HG02981 (cell line): ENCODE data around the gene MYMK.

Source experiments
- ATAC-seq: cut with Tn5 transposase; IDR thresholded peaks from one replicate; pipeline ENCODE4 v1.9.1; 2021; ENCODE audit warnings: mild to moderate bottlenecking, moderate library complexity; ENCODE audit not compliant: unreplicated experiment

Gene MYMK

GRCh38 chr9:133470988-133471387 is 53.8 kb downstream of the MYMK start:
- ATAC-seq = no peak

DNA sequence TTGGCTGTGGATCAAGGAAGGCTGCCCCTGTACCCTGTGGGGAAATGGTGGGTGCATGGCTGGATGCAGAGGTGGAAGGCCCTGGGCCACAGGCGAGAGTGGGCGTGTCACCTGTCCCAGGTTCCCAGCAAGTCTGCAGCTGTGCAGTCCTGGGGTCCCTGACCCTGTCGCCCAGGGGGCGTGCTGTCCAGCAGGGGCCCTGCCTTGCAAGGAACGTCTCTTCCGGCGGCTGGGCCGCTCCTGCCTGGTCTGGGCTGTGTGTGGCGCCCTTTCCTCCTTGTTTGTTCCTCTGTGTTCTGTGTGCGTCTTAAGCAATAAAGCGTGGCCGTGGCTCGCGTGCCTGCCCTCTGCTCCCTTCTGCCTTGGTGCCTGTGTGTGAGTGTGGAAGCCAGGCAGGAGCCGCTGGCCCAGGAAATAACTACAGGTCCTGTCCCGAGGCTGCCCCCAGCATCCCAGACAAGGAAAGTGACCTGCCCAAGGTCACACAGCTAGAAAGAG is 54.3 kb downstream of the MYMK start:
- no peak for ATAC-seq

- no peak for ATAC-seq
Measured at GRCh38 chr9:133468777-133469421, 55.9 kb downstream of the MYMK start.

- no peak for ATAC-seq
Measured at GRCh38 chr9:133468374-133468773, 56.4 kb downstream of the MYMK start.

DNA sequence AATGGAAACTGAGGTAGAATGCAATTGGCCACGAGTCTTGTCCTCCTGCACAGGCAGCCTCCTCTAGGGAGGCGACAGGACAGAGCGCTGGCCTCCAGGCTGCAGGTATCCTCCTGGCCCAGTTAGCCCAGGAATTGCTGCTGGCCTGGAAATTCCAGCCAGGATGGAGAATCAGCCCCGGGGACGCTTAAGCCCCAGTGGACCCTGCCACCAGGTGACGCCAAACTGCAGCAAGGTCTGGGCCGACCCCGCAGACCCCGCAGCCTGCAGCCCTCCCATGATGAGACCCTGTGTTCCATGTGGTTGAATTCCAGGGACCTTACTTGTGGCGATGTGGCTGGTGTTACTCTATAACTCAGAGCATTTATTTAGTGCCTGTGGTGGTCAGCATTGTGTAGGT is 57.7 kb downstream of the MYMK start:
- ATAC-seq = no peak

DNA sequence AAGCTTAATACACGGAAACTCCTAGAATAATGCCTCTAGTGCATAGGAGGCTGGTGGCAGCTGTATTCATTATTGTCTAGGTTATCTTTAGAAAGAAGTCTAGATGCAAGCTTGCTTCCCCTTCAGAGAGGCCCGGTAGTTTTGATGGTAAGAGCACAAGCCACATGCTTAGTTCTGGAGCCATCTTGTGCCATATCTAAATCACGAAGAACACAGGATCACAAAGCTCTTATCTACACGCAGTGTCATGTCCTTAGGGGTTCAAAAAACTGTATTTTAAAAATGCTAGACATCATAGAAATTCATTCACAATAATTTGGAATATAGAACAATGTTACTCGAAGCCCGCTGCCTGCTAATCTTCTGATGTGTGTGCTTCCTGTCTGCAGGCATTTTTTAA is 58.8 kb downstream of the MYMK start:
- no peak for ATAC-seq

- no peak for ATAC-seq
Measured at GRCh38 chr9:133464638-133465037, 60.1 kb downstream of the MYMK start.
